KMS-11 (cell line): ENCODE measurements around the gene FUBP3.

Experiments used
- H2AFZ ChIP-seq: fragments of 200-600 bp; sonication (generic); 2 replicates; pipeline ENCODE4 v1.6.1; 2016; ENCODE audit warnings: antibody characterized with exemption, mixed run types, low read depth
- H3K27ac ChIP-seq: fragments of 200-600 bp; sonication (generic); 2 replicates; pipeline ENCODE4 v1.6.1; 2016; ENCODE audit warnings: mild to moderate bottlenecking, mixed run types
- H3K27me3 ChIP-seq: fragments of 200-600 bp; sonication (generic); 2 replicates; pipeline ENCODE4 v1.6.1; 2017; ENCODE audit warnings: mild to moderate bottlenecking, low read depth, mixed run types, moderate library complexity; ENCODE audit not compliant: insufficient read depth
- H3K36me3 ChIP-seq: fragments of 200-600 bp; sonication (generic); 2 replicates; pipeline ENCODE4 v1.6.1; 2017; ENCODE audit warnings: mild to moderate bottlenecking, mixed run types; ENCODE audit not compliant: insufficient read depth
- H3K4me1 ChIP-seq: fragments of 200-600 bp; sonication (generic); 2 replicates; pipeline ENCODE4 v1.6.1; 2016; ENCODE audit warnings: mild to moderate bottlenecking, low read depth, mixed run types; ENCODE audit not compliant: poor library complexity, severe bottlenecking
- H3K4me2 ChIP-seq: fragments of 200-600 bp; sonication (generic); 2 replicates; pipeline ENCODE4 v1.7.0; 2016; ENCODE audit warnings: mild to moderate bottlenecking, mixed run types
- H3K4me3 ChIP-seq: fragments of 200-600 bp; sonication (generic); IDR thresholded peaks from 2 replicates; pipeline ENCODE4 v1.6.1; 2017; ENCODE audit warnings: low read depth, low read length, mixed read lengths; ENCODE audit not compliant: insufficient read depth
- H3K79me2 ChIP-seq: fragments of 200-600 bp; sonication (generic); 2 replicates; pipeline ENCODE4 v1.6.1; 2016; ENCODE audit warnings: low read depth, mixed run types; ENCODE audit not compliant: insufficient read depth
- H3K9ac ChIP-seq: fragments of 200-600 bp; sonication (generic); 2 replicates; pipeline ENCODE4 v1.6.1; 2016; ENCODE audit warnings: mild to moderate bottlenecking, mixed run types
- H4K20me1 ChIP-seq: fragments of 200-600 bp; sonication (generic); 2 replicates; pipeline ENCODE4 v1.6.1; 2016; ENCODE audit warnings: mild to moderate bottlenecking, mixed run types; ENCODE audit not compliant: insufficient read depth
- CTCF ChIP-seq: fragments of 200-600 bp; sonication (generic); conservative IDR thresholded peaks from 2 replicates; pipeline ENCODE4 v1.6.1; 2017; ENCODE audit warnings: low read depth, mild to moderate bottlenecking, antibody characterized with exemption, low read length, moderate library complexity, mixed read lengths

The FUBP3 gene

GRCh38 chr9:130659699-130660248 lies 80.4 kb downstream of the FUBP3 start:
- H3K36me3 ChIP-seq = no peaks in the 10 kb centered on the region
- H3K4me3 ChIP-seq = no peak overlapping the region
- no peaks in the 10 kb centered on the region for H4K20me1 ChIP-seq
- H3K4me1 ChIP-seq = no peaks in the 10 kb centered on the region
- no peak overlapping the region for H3K9ac ChIP-seq
- H2AFZ ChIP-seq = no peak overlapping the region
- H3K27ac ChIP-seq = no peak overlapping the region
- no peak overlapping the region for H3K4me2 ChIP-seq
- no peak for TF ChIP-seq CTCF
- H3K79me2 ChIP-seq = no peaks in the 10 kb centered on the region
- peaks cover 75% of the 10 kb centered on the region for H3K27me3 ChIP-seq

DNA sequence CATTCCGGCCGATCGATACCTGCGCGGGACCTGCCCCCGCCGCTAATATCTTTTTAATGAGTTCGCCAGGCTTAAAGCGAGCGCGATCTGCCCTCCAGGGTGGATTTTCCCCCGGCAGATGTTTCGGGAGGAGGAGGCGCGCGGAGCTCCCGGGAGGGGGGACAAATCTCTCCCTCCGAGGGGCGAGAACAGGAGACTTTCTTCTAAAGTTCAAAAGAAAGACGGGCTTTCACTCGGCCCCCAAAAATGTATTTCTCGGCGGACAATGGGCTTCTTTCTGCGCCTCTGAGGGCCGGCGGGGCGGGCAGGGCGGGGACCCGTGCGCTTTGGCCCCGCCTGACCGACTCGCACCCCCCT lies 80.9 kb downstream of the FUBP3 start:
- TF ChIP-seq CTCF = no peak
- H3K36me3 ChIP-seq = no peaks in the 10 kb centered on the region
- H3K27ac ChIP-seq = no peak overlapping the region
- H3K27me3 ChIP-seq = peaks cover 73% of the 10 kb centered on the region
- no peak overlapping the region for H3K4me2 ChIP-seq
- no peak overlapping the region for H3K9ac ChIP-seq
- no peaks in the 10 kb centered on the region for H3K79me2 ChIP-seq
- no peak overlapping the region for H2AFZ ChIP-seq
- no peak overlapping the region for H3K4me3 ChIP-seq
- no peaks in the 10 kb centered on the region for H4K20me1 ChIP-seq
- no peaks in the 10 kb centered on the region for H3K4me1 ChIP-seq

- Histone ChIP-seq H3K9ac (no peak overlapping the region), H2AFZ (no peak overlapping the region), H3K27ac (no peak overlapping the region), H3K4me1 (no peaks in the 10 kb centered on the region), H3K4me2 (no peak overlapping the region), H3K36me3 (no peaks in the 10 kb centered on the region), H4K20me1 (no peaks in the 10 kb centered on the region), H3K4me3 (no peak overlapping the region), H3K27me3 (peaks cover 73% of the 10 kb centered on the region), H3K79me2 (no peaks in the 10 kb centered on the region)
- no peak for TF ChIP-seq CTCF
Measured at GRCh38 chr9:130660683-130661450, 81.5 kb downstream of the FUBP3 start.

GRCh38 chr9:130661451-130662098 lies 82.2 kb downstream of the FUBP3 start:
- Histone ChIP-seq H2AFZ (no peak overlapping the region), H4K20me1 (no peaks in the 10 kb centered on the region), H3K4me1 (no peaks in the 10 kb centered on the region), H3K79me2 (no peaks in the 10 kb centered on the region), H3K4me3 (no peak overlapping the region), H3K27me3 (peaks cover 73% of the 10 kb centered on the region), H3K36me3 (no peaks in the 10 kb centered on the region), H3K27ac (no peak overlapping the region), H3K4me2 (no peak overlapping the region), H3K9ac (no peak overlapping the region)
- no peak for TF ChIP-seq CTCF
